Testis (tissue), 3 donors: ENCODE results near the gene TNKS1BP1. TPM values are rescaled to one million over a fixed set of nuclear protein-coding genes. Genes with fewer than 3 reads are reported as not detected.
"Not testable (repeated sequence)": the region's sequence is repeated elsewhere in the genome, so short reads cannot be mapped to it uniquely, and the experiment has no call there.

Experiments
- DNase-seq: peaks from one replicate; pipeline ENCODE4 v3.0.0-alpha.2; 2019
- H3K27ac ChIP-seq, 2 donors: fragments of 200-600 bp; sonication (generic); one replicate each; pipeline ENCODE4 v1.5.1; 2019
- H3K27me3 ChIP-seq: fragments of 200-600 bp; sonication (generic); one replicate; pipeline ENCODE4 v1.5.1; 2019
- H3K36me3 ChIP-seq: fragments of 200-600 bp; sonication (generic); one replicate; pipeline ENCODE4 v1.5.1; 2017; ENCODE audit warnings: low read depth; ENCODE audit errors: missing control alignments
- H3K4me1 ChIP-seq: fragments of 200-600 bp; sonication (generic); one replicate; pipeline ENCODE4 v1.5.1; 2019
- H3K4me3 ChIP-seq, 2 donors: fragments of 200-600 bp; sonication (generic); one replicate each; pipeline ENCODE4 v1.5.1; 2017 to 2019
- H3K9me3 ChIP-seq: fragments of 200-600 bp; sonication (generic); one replicate; pipeline ENCODE4 v1.5.1; 2017
- CTCF ChIP-seq, 3 experiments: fragments of 450-650 bp in 2 of 3; fragments of 200-600 bp in 1 of 3; sonication (generic) in 1 of 3; IDR thresholded peaks; one replicate each; pipeline ENCODE4 v1.5.1; 2016 to 2019; ENCODE audit warnings: antibody characterized with exemption in 3 of 3, mild to moderate bottlenecking in 2 of 3, moderate library complexity in 1 of 3
- POLR2A ChIP-seq: fragments of 450-650 bp; IDR thresholded peaks from one replicate; pipeline ENCODE4 v1.6.1; 2017; ENCODE audit warnings: antibody characterized with exemption, mild to moderate bottlenecking, moderate library complexity
- WGBS, 2 donors: methylation state at CpG; one replicate each; pipeline ENCODE4 v1.1.5; 2018; 5-methylcytosine and 5-hydroxymethylcytosine counted together
- intact Hi-C: fragments of 100-400 bp; cut with DNase I; formaldehyde crosslinking; loops from one replicate; pipeline ENCODE4 v1.15.1; 2023; ENCODE audit warnings: low total_unique reads
- polyA plus RNA-seq: library from polyadenylated mRNA; stranded (reverse); fragments of 350-450 nt; fragmentation: Illumina TruSeq; extraction: RNeasy Lipid Tissue Mini Kit (QIAGEN cat#74804); gene quantifications from one replicate; pipeline ENCODE4 v1.2.3, GENCODE V29; 2014; ENCODE audit warnings: low read depth, low replicate concordance; ENCODE audit not compliant: insufficient read depth
- total RNA-seq, 2 donors: library from RNA; depleted of rRNA; stranded (reverse); fragments of >200 nt; gene quantifications; one replicate each; pipeline ENCODE4 v1.2.3, GENCODE V29; 2016

Gene TNKS1BP1
- total and polyA plus RNA-seq, 3 donors from 2014 or later = 62.3 to 99.4 (median 85.2) TPM

DNA sequence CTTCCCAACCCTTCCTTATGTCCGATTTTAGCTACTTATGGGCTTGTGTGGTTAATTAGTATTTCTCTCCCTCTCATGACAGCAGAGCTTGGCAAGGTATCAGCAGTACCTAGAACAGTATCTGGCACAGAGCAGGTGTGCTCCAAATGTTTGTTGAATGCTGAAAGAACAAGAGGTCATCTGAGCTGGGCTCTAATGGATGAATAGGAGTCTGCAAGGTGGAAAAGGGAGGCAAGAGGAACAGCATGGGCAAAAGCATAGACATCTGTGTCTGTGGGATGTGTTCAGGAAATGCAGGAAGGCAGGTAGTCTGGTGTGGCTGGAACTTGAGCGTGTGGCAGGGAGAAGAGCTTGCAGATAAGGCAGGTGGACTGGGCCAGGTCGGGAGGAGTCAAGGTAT is 37.2 kb upstream of the TNKS1BP1 start:
- H3K4me1 ChIP-seq = no peaks in the 10 kb centered on the region
- H3K27me3 ChIP-seq = no peaks in the 10 kb centered on the region
- no peaks in the 10 kb centered on the region for H3K36me3 ChIP-seq
- no peak overlapping the region for H3K27ac ChIP-seq
- intact Hi-C loops = no loop called here
- no peak for DNase-seq
- no peak overlapping the region for H3K4me3 ChIP-seq
- H3K9me3 ChIP-seq = no peaks in the 10 kb centered on the region
- WGBS, 2 donors = 88 to 89% methylated on average over 3 of the region's 3 CpGs
- TF ChIP-seq CTCF (IDR thresholded peaks at IDR 0.05) (no peak), POLR2A (no peak)

- intact Hi-C loops, H3K9me3 ChIP-seq, DNase-seq, H3K4me1 ChIP-seq, H3K36me3 ChIP-seq, H3K4me3 ChIP-seq, H3K27ac ChIP-seq, H3K27me3 ChIP-seq: not testable (repeated sequence)
These were observed 36.7 kb upstream of the TNKS1BP1 start for GRCh38 chr11:57361420-57361819.

- TF ChIP-seq POLR2A (no peak), CTCF (IDR thresholded peaks at IDR 0.05) (no peak)
- H3K4me1 ChIP-seq = no peaks in the 10 kb centered on the region
- no peak overlapping the region for H3K27ac ChIP-seq
- no peaks in the 10 kb centered on the region for H3K36me3 ChIP-seq
- H3K4me3 ChIP-seq = no peak overlapping the region
- DNase-seq = no peak
- intact Hi-C loops = no loop called here
- H3K27me3 ChIP-seq = no peaks in the 10 kb centered on the region
- H3K9me3 ChIP-seq = no peaks in the 10 kb centered on the region
- WGBS, 2 donors = 90 to 95% methylated on average over 8 of the region's 8 CpGs
These were observed 36.2 kb upstream of the TNKS1BP1 start for GRCh38 chr11:57360991-57361390.

GRCh38 chr11:57359896-57360690 is 35.3 kb upstream of the TNKS1BP1 start:
- TF ChIP-seq POLR2A (no peak), CTCF (IDR thresholded peaks at IDR 0.05) (no peak)
- WGBS, 2 donors = 88 to 92% methylated on average over 9 of the region's 9 CpGs
- intact Hi-C loops = no loop called here

GRCh38 chr11:57359396-57359795 is 34.6 kb upstream of the TNKS1BP1 start:
- Histone ChIP-seq H3K4me1 (no peaks in the 10 kb centered on the region), H3K9me3 (no peaks in the 10 kb centered on the region), H3K4me3 (no peak overlapping the region), H3K27me3 (no peaks in the 10 kb centered on the region), H3K36me3 (no peaks in the 10 kb centered on the region), H3K27ac (no peak overlapping the region)
- intact Hi-C loops = no loop called here
- no peak for DNase-seq
- 82 to 100% methylated on average over 2 to 5 of the region's 5 CpGs for WGBS, 2 donors
- TF ChIP-seq POLR2A = no peak
- TF ChIP-seq CTCF (IDR thresholded peaks at IDR 0.05) = no peak

More at GRCh38 chr11:57359896-57360690, 35.3 kb upstream of the TNKS1BP1 start:
- no peak overlapping the region for H3K4me3 ChIP-seq
- H3K9me3 ChIP-seq = no peaks in the 10 kb centered on the region
- DNase-seq = no peak
- no peaks in the 10 kb centered on the region for H3K4me1 ChIP-seq
- H3K27ac ChIP-seq = no peak overlapping the region
- no peaks in the 10 kb centered on the region for H3K27me3 ChIP-seq
- H3K36me3 ChIP-seq = no peaks in the 10 kb centered on the region
